Thymus (tissue), 11 donors: Measurements from ENCODE around the gene BTF3. TPM values are rescaled to one million over a fixed set of nuclear protein-coding genes. Genes with fewer than 3 reads are reported as not detected.

Experiments
- DNase-seq, 9 donors: peaks; one replicate each; pipeline ENCODE4 v3.0.0-alpha.2; 2013; ENCODE audit warnings: low spot score in 9 of 9, low read depth in 6 of 9, missing footprints in 1 of 9
- H3K27ac ChIP-seq, 2 donors: one replicate each; pipeline ENCODE4 v1.5.1; 2013; ENCODE audit warnings: control low read depth in 1 of 2, low read depth in 1 of 2, low read length in 1 of 2, mild to moderate bottlenecking in 1 of 2, moderate library complexity in 1 of 2
- H3K27me3 ChIP-seq, 2 donors: one replicate each; pipeline ENCODE4 v1.5.1; 2013; ENCODE audit warnings: low read length in 1 of 2; ENCODE audit not compliant: control insufficient read depth in 2 of 2, insufficient read depth in 1 of 2
- H3K36me3 ChIP-seq, 2 donors: one replicate each; pipeline ENCODE4 v1.5.1; 2013; ENCODE audit warnings: low read length in 1 of 2, mild to moderate bottlenecking in 1 of 2, moderate library complexity in 1 of 2; ENCODE audit not compliant: control insufficient read depth in 2 of 2, insufficient read depth in 2 of 2
- H3K4me1 ChIP-seq, 2 donors: one replicate each; pipeline ENCODE4 v1.5.1; 2013; ENCODE audit warnings: low read length in 2 of 2; ENCODE audit not compliant: control insufficient read depth in 2 of 2, insufficient read depth in 2 of 2
- H3K4me3 ChIP-seq, 2 donors: one replicate each; pipeline ENCODE4 v1.5.1; 2013; ENCODE audit warnings: low read length in 2 of 2, control low read depth in 1 of 2, mild to moderate bottlenecking in 1 of 2
- H3K9me3 ChIP-seq, 2 donors: one replicate each; pipeline ENCODE4 v1.5.1; 2013; ENCODE audit warnings: low read length in 1 of 2, mild to moderate bottlenecking in 1 of 2; ENCODE audit not compliant: control insufficient read depth in 2 of 2, insufficient read depth in 1 of 2
- WGBS: extraction: QIAGEN DNeasy Blood & Tissue Kit; methylation state at CpG from one replicate; pipeline ENCODE4 v1.1.7; 2013; 5-methylcytosine and 5-hydroxymethylcytosine counted together
- polyA plus RNA-seq: library from polyadenylated mRNA; stranded (reverse); fragments of 200-250 nt; gene quantifications from one replicate; pipeline ENCODE4 v1.2.3, GENCODE V29; 2013
- total RNA-seq: library from RNA; stranded (reverse); fragments of 120-200 nt; gene quantifications from one replicate; pipeline ENCODE4 v1.2.4, GENCODE V29; 2013
- donor health status: healthy.

The BTF3 gene
- total and polyA plus RNA-seq, 2 donors, result 448 to 1,030 TPM

DNA sequence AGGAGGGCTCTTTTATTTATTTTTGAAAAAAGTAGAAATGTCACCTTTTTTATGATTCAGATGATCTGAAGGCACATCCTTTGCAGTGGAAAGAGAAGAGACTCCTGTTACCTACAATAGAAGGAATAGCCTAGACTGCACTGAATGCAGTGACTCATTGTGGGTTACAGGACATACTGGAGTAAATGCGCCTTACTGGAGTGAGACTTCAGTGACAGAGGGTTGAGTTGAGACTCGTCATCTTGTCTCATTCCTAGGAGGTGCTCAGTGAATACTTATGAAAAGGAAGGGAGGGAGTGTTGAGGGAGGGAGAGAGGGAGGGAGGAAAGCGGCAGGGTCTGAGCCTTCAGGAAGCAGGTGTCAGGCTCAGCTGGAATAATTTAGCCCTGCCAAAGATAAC lies 42.0 kb downstream of the BTF3 start:
- Histone ChIP-seq H3K9me3 (no peaks in the 10 kb centered on the region), H3K27ac (no peak overlapping the region), H3K4me3 (no peak overlapping the region), H3K36me3 (no peaks in the 10 kb centered on the region), H3K27me3 (peaks cover 0 to 13% of the 10 kb centered on the region in 2 donors), H3K4me1 (no peaks in the 10 kb centered on the region)
- WGBS, result 48% methylated on average over 3 of the region's 3 CpGs
- no peak for DNase-seq

DNA sequence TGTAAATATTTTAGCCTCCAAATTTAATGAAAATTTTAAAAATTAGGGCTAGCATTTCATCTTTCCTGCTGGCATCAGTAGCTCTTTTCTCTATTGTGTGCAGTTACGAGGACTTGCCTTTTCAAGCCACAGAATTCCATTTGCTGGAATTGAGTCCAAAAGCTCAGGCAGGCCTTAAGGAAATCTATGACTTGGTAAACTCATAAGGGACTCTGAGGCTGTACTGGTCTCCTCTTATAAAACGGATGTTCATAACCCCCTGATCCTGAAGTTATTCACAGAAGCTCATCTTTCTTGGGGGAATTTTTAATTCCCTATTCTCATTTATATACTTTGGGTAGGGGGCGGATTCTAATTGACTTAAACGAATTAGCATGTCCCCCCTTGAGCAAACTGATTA lies 43.8 kb downstream of the BTF3 start:
- H3K9me3 ChIP-seq, result no peaks in the 10 kb centered on the region
- H3K27me3 ChIP-seq, result peaks cover 0 to 13% of the 10 kb centered on the region in 2 donors
- no peak overlapping the region for H3K27ac ChIP-seq
- no peak for DNase-seq
- WGBS, result 85% methylated on average over 4 of the region's 4 CpGs
- no peaks in the 10 kb centered on the region for H3K4me1 ChIP-seq
- no peak overlapping the region for H3K4me3 ChIP-seq
- no peaks in the 10 kb centered on the region for H3K36me3 ChIP-seq

DNA sequence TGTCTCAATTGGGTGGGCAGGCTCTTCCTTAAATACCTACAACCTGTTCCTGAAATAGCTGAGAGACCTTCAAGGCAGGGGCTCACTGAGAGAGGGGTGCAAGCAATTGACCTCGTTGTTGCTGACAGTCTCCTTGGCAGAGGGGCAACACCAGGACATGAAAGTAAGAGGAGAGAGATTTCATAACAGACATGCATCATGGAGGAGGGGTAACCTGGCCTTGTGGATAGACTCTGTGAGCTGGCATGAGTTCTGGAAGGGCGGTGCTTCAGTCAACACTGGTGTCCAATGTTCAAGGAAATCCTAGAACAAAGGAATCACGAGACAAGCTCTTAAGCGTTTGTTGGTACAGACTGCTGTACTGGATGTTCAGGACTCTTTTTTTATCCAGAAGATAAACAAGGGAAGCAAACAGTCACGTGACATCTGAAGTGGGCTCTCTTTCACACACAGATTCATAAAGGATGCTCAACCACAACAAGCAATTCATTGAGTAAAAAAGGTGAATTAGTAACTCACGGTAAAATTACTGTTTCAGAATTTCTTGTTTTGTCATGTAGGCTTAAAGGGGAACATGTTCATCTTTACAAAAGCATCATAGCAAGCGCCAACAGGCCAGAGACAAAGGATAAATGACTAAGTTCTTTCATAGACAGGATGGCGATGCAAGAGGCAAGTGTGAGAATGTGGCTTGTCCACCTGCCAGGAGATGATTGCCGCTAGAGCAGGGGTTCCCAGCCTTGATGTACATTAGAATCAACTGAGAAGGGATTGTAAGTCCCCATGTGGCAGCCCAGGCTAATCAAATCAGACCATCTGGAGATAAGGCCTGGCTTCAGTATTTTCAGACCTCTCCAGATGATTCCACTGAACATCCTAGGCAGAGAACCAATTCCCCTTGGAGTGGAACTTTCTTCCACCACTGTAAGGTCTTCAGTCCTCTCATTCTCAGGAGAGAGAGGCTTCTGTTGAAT lies 46.5 kb downstream of the BTF3 start:
- 89% methylated on average over 9 of the region's 9 CpGs for WGBS
- no peak overlapping the region for H3K27ac ChIP-seq
- H3K4me3 ChIP-seq, result no peak overlapping the region
- H3K9me3 ChIP-seq, result no peaks in the 10 kb centered on the region
- DNase-seq, result no peak
- no peaks in the 10 kb centered on the region for H3K36me3 ChIP-seq
- no peaks in the 10 kb centered on the region for H3K4me1 ChIP-seq
- peaks cover 0 to 13% of the 10 kb centered on the region in 2 donors for H3K27me3 ChIP-seq

DNA sequence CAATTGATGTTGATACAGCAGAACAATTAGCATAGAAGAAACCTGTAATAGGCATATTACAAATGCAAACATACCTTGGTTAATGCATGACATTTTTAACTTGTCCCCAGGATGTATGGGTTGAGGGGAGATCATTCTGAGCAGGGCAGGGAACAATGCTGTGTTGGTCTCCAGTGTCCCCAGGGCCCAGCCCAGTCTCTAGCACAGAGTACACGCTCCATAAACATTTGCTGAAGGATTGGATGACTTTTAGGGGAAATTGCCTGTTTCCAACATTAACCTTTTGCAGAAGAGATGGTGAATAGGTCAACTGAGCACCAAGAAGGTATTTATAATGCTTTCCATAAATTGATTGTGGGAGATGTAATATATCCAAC lies 47.1 kb downstream of the BTF3 start:
- H3K9me3 ChIP-seq, result no peaks in the 10 kb centered on the region
- WGBS, result 89% methylated on average over 1 of the region's 1 CpG
- H3K27me3 ChIP-seq, result peaks cover 0 to 8% of the 10 kb centered on the region in 2 donors
- no peak overlapping the region for H3K4me3 ChIP-seq
- no peaks in the 10 kb centered on the region for H3K36me3 ChIP-seq
- no peak overlapping the region for H3K27ac ChIP-seq
- no peaks in the 10 kb centered on the region for H3K4me1 ChIP-seq
- no peak for DNase-seq

GRCh38 chr5:73550016-73550415 lies 51.8 kb downstream of the BTF3 start:
- no peaks in the 10 kb centered on the region for H3K4me1 ChIP-seq
- whole genome bisulfite sequencing, result 92% methylated on average over 1 of the region's 1 CpG
- no peak overlapping the region for H3K27ac ChIP-seq
- H3K36me3 ChIP-seq, result peaks cover 6 to 15% of the 10 kb centered on the region in 2 donors
- H3K9me3 ChIP-seq, result no peaks in the 10 kb centered on the region
- DNase-seq, result no peak
- no peaks in the 10 kb centered on the region for H3K27me3 ChIP-seq
- H3K4me3 ChIP-seq, result no peak overlapping the region

- Histone ChIP-seq H3K27me3 (no peaks in the 10 kb centered on the region), H3K4me3 (no peak overlapping the region), H3K36me3 (peaks cover 8 to 27% of the 10 kb centered on the region in 2 donors), H3K27ac (no peak overlapping the region), H3K9me3 (no peaks in the 10 kb centered on the region), H3K4me1 (no peaks in the 10 kb centered on the region)
- no peak for DNase-seq
These were observed 54.4 kb downstream of the BTF3 start for GRCh38 chr5:73552642-73553041.

Other genes with a start within 250 kb of the BTF3 start
- 0.05 TPM for gene FOXD1, start 49.7 kb upstream of the BTF3 start, total RNA-seq
- 0.23 TPM for gene FOXD1, start 49.7 kb upstream of the BTF3 start, polyA plus RNA-seq
- gene ANKRA2, start 67.2 kb downstream of the BTF3 start, total RNA-seq, result 25.5 TPM
- 59.2 TPM for gene ANKRA2, start 67.2 kb downstream of the BTF3 start, polyA plus RNA-seq
- gene UTP15, start 67.3 kb downstream of the BTF3 start, total RNA-seq, result 16.4 TPM
- gene UTP15, start 67.3 kb downstream of the BTF3 start, polyA plus RNA-seq, result 8.6 TPM
- gene ARHGEF28, start 127.8 kb downstream of the BTF3 start, total RNA-seq, result 7.3 TPM
- 7.4 TPM for gene ARHGEF28, start 127.8 kb downstream of the BTF3 start, polyA plus RNA-seq